ENCODE results near the gene SAMM50. TPM values are rescaled to one million over a fixed set of nuclear protein-coding genes. Genes with fewer than 3 reads are reported as not detected.

SAMM50 gene
- total RNA-seq, 1 experiment from 2014 or later, result 40.8 TPM

DNA sequence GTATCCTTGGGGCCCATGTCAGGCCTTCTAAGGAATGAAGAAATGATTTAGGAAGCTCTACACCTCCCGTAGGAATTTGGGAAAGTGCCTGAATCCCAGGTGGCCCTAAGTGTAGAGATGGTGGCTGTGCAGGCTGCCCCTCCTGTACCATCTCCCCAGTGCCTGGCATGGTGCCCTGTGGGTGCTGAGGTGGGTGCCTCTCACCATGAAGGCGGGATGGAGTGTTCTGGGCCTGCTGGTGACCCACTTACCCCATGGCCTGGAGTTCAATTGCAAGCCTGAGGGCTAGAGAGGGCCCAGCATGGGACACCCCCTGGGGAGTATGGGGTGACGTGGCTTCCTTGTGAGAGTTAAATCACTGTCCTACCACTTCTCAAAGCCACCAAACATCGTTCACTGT lies 19.8 kb downstream of the SAMM50 start:
- ChIA-PET RAD21 (ENCODE audit: low non-redundant PET in 1 of 2, low total read pairs in 2 of 2, uncharacterized antibody in 2 of 2, unreplicated experiment in 2 of 2) (no interaction called here), CTCF (no interaction called here), POLR2A (no interaction called here)
- no TSS peak for BruUV-seq (replicated peaks)
- Histone ChIP-seq H4K20me1 (ENCODE audit: insufficient read depth) (no peaks in the 10 kb centered on the region), H3K9ac (ENCODE audit: low read length) (no peak overlapping the region), H3K4me1 (ENCODE audit: control insufficient read depth in 1 of 2, insufficient read depth in 2 of 2, low read length in 2 of 2) (no peaks in the 10 kb centered on the region), H3K4me2 (ENCODE audit: low read length) (no peak overlapping the region), H3K9me3 (ENCODE audit: control insufficient read depth in 1 of 2, insufficient read depth in 1 of 2, low read depth in 1 of 2, low read length in 2 of 2) (no peaks in the 10 kb centered on the region), H3K27me3 (ENCODE audit: insufficient read depth, low read length) (no peaks in the 10 kb centered on the region), H3K79me2 (ENCODE audit: insufficient read depth, low read length) (no peaks in the 10 kb centered on the region), H3K27ac (ENCODE audit: low read depth, low read length) (no peak overlapping the region), H3K36me3 (ENCODE audit: control insufficient read depth in 1 of 2, insufficient read depth in 2 of 2, low read length in 2 of 2) (peaks cover 27 to 31% of the 10 kb centered on the region in 2 experiments; a peak in 3 of 4 replicates), H2AFZ (ENCODE audit: low read depth, low read length, poor library complexity, severe bottlenecking) (no peak overlapping the region), H3K9me2 (ENCODE audit: insufficient read depth) (no peaks in the 10 kb centered on the region), H3K4me3 (replicated peaks in 1 of 2; ENCODE audit: low read depth in 1 of 2, low read length in 2 of 2) (no peak overlapping the region)
- intact Hi-C loops (cut with micrococcal nuclease), result no loop called here
- DNase-seq (ENCODE audit: low read depth, low spot score), result no peak
- no peak for ATAC-seq
- TF ChIP-seq ZNF274 (IDR thresholded peaks at IDR 0.05; ENCODE audit: low read depth, low read length), result no peak
- no peak for TF ChIP-seq CBX3 (IDR thresholded peaks at IDR 0.05; ENCODE audit: low read depth)
- TF ChIP-seq POLR2AphosphoS5 (IDR thresholded peaks at IDR 0.05; ENCODE audit: low read depth, low read length), result no peak
- TF ChIP-seq RAD21 (IDR thresholded peaks at IDR 0.05; ENCODE audit: low read depth), result no peak
- TF ChIP-seq, protein P1, sequence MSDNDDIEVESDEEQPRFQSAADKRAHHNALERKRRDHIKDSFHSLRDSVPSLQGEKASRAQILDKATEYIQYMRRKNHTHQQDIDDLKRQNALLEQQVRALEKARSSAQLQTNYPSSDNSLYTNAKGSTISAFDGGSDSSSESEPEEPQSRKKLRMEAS (IDR thresholded peaks at IDR 0.05), result no peak
- TF ChIP-seq ZFX (IDR thresholded peaks at IDR 0.05), result no peak
- TF ChIP-seq JUND (IDR thresholded peaks at IDR 0.05), result no peak
- TF ChIP-seq EZH2phosphoT487 (IDR thresholded peaks at IDR 0.05; ENCODE audit: borderline replicate concordance), result no peak
- no peak for TF ChIP-seq SIN3A (IDR thresholded peaks at IDR 0.05; ENCODE audit: low read depth)
- TF ChIP-seq, protein P2, sequence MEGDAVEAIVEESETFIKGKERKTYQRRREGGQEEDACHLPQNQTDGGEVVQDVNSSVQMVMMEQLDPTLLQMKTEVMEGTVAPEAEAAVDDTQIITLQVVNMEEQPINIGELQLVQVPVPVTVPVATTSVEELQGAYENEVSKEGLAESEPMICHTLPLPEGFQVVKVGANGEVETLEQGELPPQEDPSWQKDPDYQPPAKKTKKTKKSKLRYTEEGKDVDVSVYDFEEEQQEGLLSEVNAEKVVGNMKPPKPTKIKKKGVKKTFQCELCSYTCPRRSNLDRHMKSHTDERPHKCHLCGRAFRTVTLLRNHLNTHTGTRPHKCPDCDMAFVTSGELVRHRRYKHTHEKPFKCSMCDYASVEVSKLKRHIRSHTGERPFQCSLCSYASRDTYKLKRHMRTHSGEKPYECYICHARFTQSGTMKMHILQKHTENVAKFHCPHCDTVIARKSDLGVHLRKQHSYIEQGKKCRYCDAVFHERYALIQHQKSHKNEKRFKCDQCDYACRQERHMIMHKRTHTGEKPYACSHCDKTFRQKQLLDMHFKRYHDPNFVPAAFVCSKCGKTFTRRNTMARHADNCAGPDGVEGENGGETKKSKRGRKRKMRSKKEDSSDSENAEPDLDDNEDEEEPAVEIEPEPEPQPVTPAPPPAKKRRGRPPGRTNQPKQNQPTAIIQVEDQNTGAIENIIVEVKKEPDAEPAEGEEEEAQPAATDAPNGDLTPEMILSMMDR (IDR thresholded peaks at IDR 0.05 in 2 of 3, conservative IDR thresholded peaks at IDR 0.05 in 1 of 3; ENCODE audit: borderline replicate concordance in 1 of 3, insufficient read depth in 1 of 3, low read depth in 2 of 3, low read length in 2 of 3), result no peak
- no peak for TF ChIP-seq SRF (IDR thresholded peaks at IDR 0.05; ENCODE audit: low read depth)
- TF ChIP-seq TCF7L2 (IDR thresholded peaks at IDR 0.05; ENCODE audit: borderline replicate concordance, extremely low read depth, insufficient read depth, insufficient read length), result no peak
- TF ChIP-seq, protein P3, sequence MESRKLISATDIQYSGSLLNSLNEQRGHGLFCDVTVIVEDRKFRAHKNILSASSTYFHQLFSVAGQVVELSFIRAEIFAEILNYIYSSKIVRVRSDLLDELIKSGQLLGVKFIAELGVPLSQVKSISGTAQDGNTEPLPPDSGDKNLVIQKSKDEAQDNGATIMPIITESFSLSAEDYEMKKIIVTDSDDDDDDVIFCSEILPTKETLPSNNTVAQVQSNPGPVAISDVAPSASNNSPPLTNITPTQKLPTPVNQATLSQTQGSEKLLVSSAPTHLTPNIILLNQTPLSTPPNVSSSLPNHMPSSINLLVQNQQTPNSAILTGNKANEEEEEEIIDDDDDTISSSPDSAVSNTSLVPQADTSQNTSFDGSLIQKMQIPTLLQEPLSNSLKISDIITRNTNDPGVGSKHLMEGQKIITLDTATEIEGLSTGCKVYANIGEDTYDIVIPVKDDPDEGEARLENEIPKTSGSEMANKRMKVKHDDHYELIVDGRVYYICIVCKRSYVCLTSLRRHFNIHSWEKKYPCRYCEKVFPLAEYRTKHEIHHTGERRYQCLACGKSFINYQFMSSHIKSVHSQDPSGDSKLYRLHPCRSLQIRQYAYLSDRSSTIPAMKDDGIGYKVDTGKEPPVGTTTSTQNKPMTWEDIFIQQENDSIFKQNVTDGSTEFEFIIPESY (IDR thresholded peaks at IDR 0.05; ENCODE audit: extremely low read depth, insufficient replicate concordance, low read length), result no peak
- no peak for TF ChIP-seq FOSL1 (IDR thresholded peaks at IDR 0.05; ENCODE audit: low read depth)
- TF ChIP-seq, protein P4, sequence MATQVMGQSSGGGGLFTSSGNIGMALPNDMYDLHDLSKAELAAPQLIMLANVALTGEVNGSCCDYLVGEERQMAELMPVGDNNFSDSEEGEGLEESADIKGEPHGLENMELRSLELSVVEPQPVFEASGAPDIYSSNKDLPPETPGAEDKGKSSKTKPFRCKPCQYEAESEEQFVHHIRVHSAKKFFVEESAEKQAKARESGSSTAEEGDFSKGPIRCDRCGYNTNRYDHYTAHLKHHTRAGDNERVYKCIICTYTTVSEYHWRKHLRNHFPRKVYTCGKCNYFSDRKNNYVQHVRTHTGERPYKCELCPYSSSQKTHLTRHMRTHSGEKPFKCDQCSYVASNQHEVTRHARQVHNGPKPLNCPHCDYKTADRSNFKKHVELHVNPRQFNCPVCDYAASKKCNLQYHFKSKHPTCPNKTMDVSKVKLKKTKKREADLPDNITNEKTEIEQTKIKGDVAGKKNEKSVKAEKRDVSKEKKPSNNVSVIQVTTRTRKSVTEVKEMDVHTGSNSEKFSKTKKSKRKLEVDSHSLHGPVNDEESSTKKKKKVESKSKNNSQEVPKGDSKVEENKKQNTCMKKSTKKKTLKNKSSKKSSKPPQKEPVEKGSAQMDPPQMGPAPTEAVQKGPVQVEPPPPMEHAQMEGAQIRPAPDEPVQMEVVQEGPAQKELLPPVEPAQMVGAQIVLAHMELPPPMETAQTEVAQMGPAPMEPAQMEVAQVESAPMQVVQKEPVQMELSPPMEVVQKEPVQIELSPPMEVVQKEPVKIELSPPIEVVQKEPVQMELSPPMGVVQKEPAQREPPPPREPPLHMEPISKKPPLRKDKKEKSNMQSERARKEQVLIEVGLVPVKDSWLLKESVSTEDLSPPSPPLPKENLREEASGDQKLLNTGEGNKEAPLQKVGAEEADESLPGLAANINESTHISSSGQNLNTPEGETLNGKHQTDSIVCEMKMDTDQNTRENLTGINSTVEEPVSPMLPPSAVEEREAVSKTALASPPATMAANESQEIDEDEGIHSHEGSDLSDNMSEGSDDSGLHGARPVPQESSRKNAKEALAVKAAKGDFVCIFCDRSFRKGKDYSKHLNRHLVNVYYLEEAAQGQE (IDR thresholded peaks at IDR 0.05; ENCODE audit: low read depth), result no peak
- TF ChIP-seq ELF1 (IDR thresholded peaks at IDR 0.05; ENCODE audit: borderline replicate concordance, low read depth), result no peak
- TF ChIP-seq SP1 (IDR thresholded peaks at IDR 0.05; ENCODE audit: low read depth), result no peak
